Stomach smooth muscle (tissue), 2 donors: ENCODE data around the gene HOXA13.

Experiments
- H3K27ac ChIP-seq: one replicate; pipeline ENCODE4 v1.7.0; 2013; ENCODE audit warnings: mild to moderate bottlenecking, low read length, inconsistent platforms
- H3K27me3 ChIP-seq, 2 donors: one replicate each; pipeline ENCODE4 v1.7.0; 2013; ENCODE audit warnings: low read length in 2 of 2; ENCODE audit not compliant: insufficient read depth in 2 of 2, control insufficient read depth in 1 of 2
- H3K36me3 ChIP-seq, 2 donors: one replicate each; pipeline ENCODE4 v1.7.0; 2013; ENCODE audit warnings: low read length in 2 of 2; ENCODE audit not compliant: control insufficient read depth in 2 of 2, insufficient read depth in 2 of 2
- H3K4me1 ChIP-seq: one replicate; pipeline ENCODE4 v1.7.0; 2013; ENCODE audit warnings: low read length; ENCODE audit not compliant: control insufficient read depth, insufficient read depth
- H3K4me3 ChIP-seq, 2 donors: one replicate each; pipeline ENCODE4 v1.7.0; 2013; ENCODE audit warnings: low read length in 2 of 2
- H3K9ac ChIP-seq, 2 donors: one replicate each; pipeline ENCODE4 v1.7.0; 2013; ENCODE audit warnings: low read length in 2 of 2, mild to moderate bottlenecking in 1 of 2
- H3K9me3 ChIP-seq, 2 donors: one replicate each; pipeline ENCODE4 v1.7.0; 2013; ENCODE audit warnings: low read length in 2 of 2; ENCODE audit not compliant: control insufficient read depth in 2 of 2
- donor health status: healthy.
- donor health status: Pancreatic carcinoma.

The HOXA13 gene

GRCh38 chr7:27171325-27171636, 28.6 kb downstream of the HOXA13 start:
- no peak overlapping the region for H3K4me3 ChIP-seq
- H3K36me3 ChIP-seq: no peaks in the 10 kb centered on the region
- no peak overlapping the region for H3K9ac ChIP-seq
- H3K27ac ChIP-seq: no peak overlapping the region
- no peaks in the 10 kb centered on the region for H3K9me3 ChIP-seq
- peaks cover 31% of the 10 kb centered on the region for H3K4me1 ChIP-seq
- peaks cover 80 to 100% of the 10 kb centered on the region in 2 donors for H3K27me3 ChIP-seq

- Histone ChIP-seq H3K27me3 (peaks cover 79 to 100% of the 10 kb centered on the region in 2 donors), H3K9me3 (no peaks in the 10 kb centered on the region), H3K4me3 (no peak overlapping the region), H3K9ac (no peak overlapping the region), H3K27ac (no peak overlapping the region), H3K4me1 (peaks cover 31% of the 10 kb centered on the region), H3K36me3 (no peaks in the 10 kb centered on the region)
Measured at GRCh38 chr7:27170426-27171324, 29.2 kb downstream of the HOXA13 start.

- peaks cover 79 to 100% of the 10 kb centered on the region in 2 donors for H3K27me3 ChIP-seq
- H3K9me3 ChIP-seq: no peaks in the 10 kb centered on the region
- no peak overlapping the region for H3K9ac ChIP-seq
- H3K4me1 ChIP-seq: peaks cover 32% of the 10 kb centered on the region
- no peaks in the 10 kb centered on the region for H3K36me3 ChIP-seq
- H3K4me3 ChIP-seq: no peak overlapping the region
- H3K27ac ChIP-seq: no peak overlapping the region
Measured at GRCh38 chr7:27169658-27170425, 30.0 kb downstream of the HOXA13 start.

GRCh38 chr7:27168265-27168947, 31.5 kb downstream of the HOXA13 start:
- Histone ChIP-seq H3K36me3 (no peaks in the 10 kb centered on the region), H3K9ac (no peak overlapping the region), H3K27ac (no peak overlapping the region), H3K4me1 (peaks cover 28% of the 10 kb centered on the region), H3K4me3 (no peak overlapping the region), H3K27me3 (peaks cover 85 to 100% of the 10 kb centered on the region in 2 donors), H3K9me3 (no peaks in the 10 kb centered on the region)

- no peak overlapping the region for H3K27ac ChIP-seq
- no peaks in the 10 kb centered on the region for H3K9me3 ChIP-seq
- H3K4me1 ChIP-seq: peaks cover 22% of the 10 kb centered on the region
- no peak overlapping the region for H3K4me3 ChIP-seq
- H3K36me3 ChIP-seq: no peaks in the 10 kb centered on the region
- peaks cover 85 to 100% of the 10 kb centered on the region in 2 donors for H3K27me3 ChIP-seq
- no peak overlapping the region for H3K9ac ChIP-seq
Measured at GRCh38 chr7:27167916-27168264, 32.0 kb downstream of the HOXA13 start.

DNA sequence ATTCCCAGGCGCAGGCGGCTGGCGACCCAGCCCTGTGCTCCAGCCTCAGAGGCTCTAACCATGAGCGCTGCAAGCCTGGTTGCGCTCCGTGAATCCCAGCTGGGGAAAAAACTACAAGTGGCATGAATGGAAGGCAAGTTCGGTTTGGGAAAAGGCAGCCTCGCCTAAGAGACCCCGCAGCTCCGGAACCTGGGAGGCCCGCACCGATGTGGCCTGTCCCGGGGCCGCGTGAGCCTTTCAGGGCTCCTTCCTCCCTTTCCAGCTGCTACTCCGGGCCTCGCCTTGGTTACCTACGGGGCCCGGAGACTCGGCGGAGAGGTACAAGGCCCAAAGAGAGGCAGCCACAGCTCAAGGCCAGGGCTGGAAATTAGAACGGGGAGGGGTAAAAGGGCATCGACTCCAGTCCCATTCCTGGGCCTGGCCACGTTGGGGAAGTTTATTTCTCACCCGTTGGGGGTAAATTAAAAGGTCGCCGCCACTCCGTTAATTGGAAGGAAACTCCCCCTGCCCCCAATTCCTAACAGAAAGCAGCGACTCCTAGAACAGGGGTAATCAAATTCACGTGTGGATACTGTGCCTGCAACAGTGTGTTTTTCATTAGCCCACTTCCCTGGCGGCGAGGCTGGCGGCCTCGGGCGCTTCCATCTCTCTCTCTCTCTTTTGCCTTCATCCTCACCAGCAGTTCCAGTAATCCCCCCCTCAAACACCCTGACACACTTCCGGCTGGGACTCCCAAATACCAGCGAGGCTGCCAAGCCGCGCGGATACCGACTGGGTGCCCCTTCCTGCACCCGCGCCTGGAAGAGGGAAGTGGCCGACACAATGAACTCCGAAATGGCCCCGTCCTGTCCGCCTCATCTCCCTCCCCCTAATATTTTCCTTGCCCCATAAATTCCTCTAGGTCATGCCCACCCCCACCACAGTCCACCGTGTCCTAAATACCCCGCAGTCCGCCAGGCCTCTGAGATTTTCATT, 33.1 kb downstream of the HOXA13 start:
- peaks cover 80 to 100% of the 10 kb centered on the region in 2 donors for H3K27me3 ChIP-seq
- peak overlapping the region in 1 of 2 donors; percentile 29 for H3K4me3 ChIP-seq
- H3K4me1 ChIP-seq: peaks cover 22% of the 10 kb centered on the region
- no peak overlapping the region for H3K27ac ChIP-seq
- no peak overlapping the region for H3K9ac ChIP-seq
- no peaks in the 10 kb centered on the region for H3K9me3 ChIP-seq
- no peaks in the 10 kb centered on the region for H3K36me3 ChIP-seq

DNA sequence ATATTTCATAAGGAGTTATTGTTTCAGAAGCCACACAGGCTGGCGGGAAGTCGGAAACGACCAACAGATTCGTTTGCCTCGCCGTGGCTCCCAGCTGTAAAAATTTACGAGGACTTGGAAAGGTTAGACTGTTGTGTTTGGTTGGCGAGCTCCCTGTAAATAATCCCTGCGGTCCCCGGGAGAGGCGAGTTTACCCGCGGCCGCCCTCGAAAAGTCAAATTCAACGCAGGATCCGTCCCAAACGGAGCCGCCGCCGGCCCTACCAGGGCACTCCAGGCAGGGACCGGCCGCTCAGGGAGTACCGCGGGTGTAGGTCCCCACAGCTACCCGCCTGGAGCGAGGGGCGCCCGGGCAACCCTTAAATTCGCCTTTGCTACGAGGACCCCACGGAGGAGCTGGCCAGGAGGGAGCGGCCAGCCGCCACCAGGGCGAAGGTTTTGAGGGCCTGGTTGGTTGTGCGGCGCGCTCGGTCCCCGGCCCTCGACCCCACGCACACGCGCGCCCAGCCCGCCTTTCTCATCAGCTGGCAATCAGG, 33.8 kb downstream of the HOXA13 start:
- H3K4me3 ChIP-seq: peak overlapping the region in 1 of 2 donors; percentile 29
- no peaks in the 10 kb centered on the region for H3K9me3 ChIP-seq
- H3K36me3 ChIP-seq: no peaks in the 10 kb centered on the region
- no peak overlapping the region for H3K27ac ChIP-seq
- H3K4me1 ChIP-seq: peaks cover 26% of the 10 kb centered on the region
- peaks cover 76 to 97% of the 10 kb centered on the region in 2 donors for H3K27me3 ChIP-seq
- no peak overlapping the region for H3K9ac ChIP-seq

DNA sequence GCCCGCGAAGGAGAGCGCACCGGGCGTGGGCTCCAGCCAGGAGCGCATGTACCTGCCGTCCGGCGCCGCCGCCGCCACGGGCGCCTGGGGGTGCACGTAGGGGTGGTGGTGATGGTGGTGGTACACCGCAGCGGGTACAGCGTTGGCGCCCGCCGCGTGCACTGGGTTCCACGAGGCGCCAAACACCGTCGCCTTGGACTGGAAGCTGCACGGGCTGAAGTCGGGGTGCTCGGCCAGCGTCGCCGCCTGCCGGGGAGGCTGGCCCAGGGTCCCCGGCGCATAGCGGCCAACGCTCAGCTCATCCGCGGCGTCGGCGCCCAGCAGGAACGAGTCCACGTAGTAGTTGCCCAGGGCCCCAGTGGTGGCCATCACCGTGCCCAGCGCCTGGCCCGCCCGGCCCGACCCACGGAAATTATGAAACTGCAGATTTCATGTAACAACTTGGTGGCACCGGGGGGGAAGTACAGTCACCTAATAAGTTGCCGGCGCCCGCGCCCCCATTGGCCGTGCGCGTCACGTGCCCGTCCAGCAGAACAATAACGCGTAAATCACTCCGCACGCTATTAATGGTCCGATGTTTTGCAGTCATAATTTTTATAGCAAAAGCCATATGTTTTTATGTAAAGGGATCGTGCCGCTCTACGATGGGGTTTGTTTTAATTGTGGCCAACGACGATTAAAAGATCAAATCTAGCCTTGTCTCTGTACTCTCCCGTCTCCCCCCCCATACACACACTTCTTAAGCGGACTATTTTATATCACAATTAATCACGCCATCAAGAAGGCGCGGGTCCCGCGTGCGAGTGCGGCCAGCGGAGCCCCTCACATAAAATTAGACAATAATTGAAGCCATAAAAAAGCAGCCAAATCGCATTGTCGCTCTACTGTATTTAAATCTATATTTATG, 34.5 kb downstream of the HOXA13 start, which contains the start of gene HOXA9:
HOXA9 (minus strand) TSS at position 449 of the 907 bp plus-strand sequence; CDS start at position 369, 80 bp downstream.
- peaks cover 33% of the 10 kb centered on the region for H3K4me1 ChIP-seq
- peaks cover 78 to 97% of the 10 kb centered on the region in 2 donors for H3K27me3 ChIP-seq
- no peak within 1 kb of the TSS for H3K27ac ChIP-seq
- H3K9ac ChIP-seq: no peak within 1 kb of the TSS
- H3K36me3 ChIP-seq: no peaks in the 10 kb centered on the region
- peak within 1 kb of the TSS in 1 of 2 donors; percentile 40 for H3K4me3 ChIP-seq
- H3K9me3 ChIP-seq: no peaks in the 10 kb centered on the region
